IMR-90 (cell line): ENCODE data around the gene UBA3. TPM values are rescaled to one million over a fixed set of nuclear protein-coding genes. Genes with fewer than 3 reads are reported as not detected.

ENCODE experiments used
- ATAC-seq: fragments of 200-7000 bp; cut with Tn5 transposase; 2 replicates; pipeline ENCODE4 v1.9.1; 2020; ENCODE audit warnings: low read depth, mild to moderate bottlenecking, moderate library complexity
- BruUV-seq: library from RNA; stranded (reverse); fragments of 400-500 nt; replicated peaks from 2 replicates; lab custom pipeline; 2021; lab: Mats Ljungman, UMichigan
- CTCF ChIA-PET: fragments of 300-600 bp; formaldehyde crosslinking; extraction: SDS; loops from one replicate; lab custom pipeline; 2021; ENCODE audit warnings: antibody characterized with exemption; lab: Yijun Ruan, JAX
- POLR2A ChIA-PET: fragments of 300-600 bp; sonication (Branson Sonifier 250); formaldehyde crosslinking; loops from one replicate; lab custom pipeline; 2022; ENCODE audit warnings: antibody characterized with exemption; ENCODE audit not compliant: unreplicated experiment; lab: Charles Lee
- DNase-seq: peaks from one replicate; pipeline ENCODE4 v3.0.0; 2013
- H2AFZ ChIP-seq: replicated peaks from 2 replicates; pipeline ENCODE3; 2013; ENCODE audit warnings: low read length, mild to moderate bottlenecking; ENCODE audit not compliant: poor library complexity
- H2AK5ac ChIP-seq: 2 replicates; pipeline ENCODE4 v1.6.1; 2013; ENCODE audit warnings: low read depth, low read length, inconsistent platforms
- H2AK9ac ChIP-seq: replicated peaks from 2 replicates; pipeline ENCODE3; 2013; ENCODE audit warnings: mild to moderate bottlenecking, low read depth, low read length, moderate library complexity; ENCODE audit not compliant: poor library complexity
- H2BK120ac ChIP-seq: 2 replicates; pipeline ENCODE4 v1.6.1; 2013; ENCODE audit warnings: low read depth, low read length, inconsistent platforms
- H2BK15ac ChIP-seq: 3 replicates; pipeline ENCODE4 v1.6.1; 2013; ENCODE audit warnings: low read depth, low read length, inconsistent platforms
- H2BK20ac ChIP-seq: 2 replicates; pipeline ENCODE4 v1.6.1; 2013; ENCODE audit warnings: low read depth, mild to moderate bottlenecking, inconsistent platforms, low read length, moderate library complexity
- H2BK5ac ChIP-seq: 2 replicates; pipeline ENCODE4 v1.6.1; 2013; ENCODE audit warnings: mild to moderate bottlenecking, low read depth, low read length, inconsistent platforms; ENCODE audit not compliant: poor library complexity, severe bottlenecking
- H3K14ac ChIP-seq: replicated peaks from 2 replicates; pipeline ENCODE4 v1.6.1; 2013; ENCODE audit warnings: low read depth, low read length, inconsistent platforms
- H3K18ac ChIP-seq: 2 replicates; pipeline ENCODE4 v1.6.1; 2013; ENCODE audit warnings: low read depth, low read length, control low read depth
- H3K23ac ChIP-seq: 2 replicates; pipeline ENCODE4 v1.6.1; 2013; ENCODE audit warnings: low read depth, low read length, inconsistent platforms
- H3K27ac ChIP-seq: 2 replicates; pipeline ENCODE4 v1.5.1; 2013; ENCODE audit warnings: mild to moderate bottlenecking, control low read depth, low read length; ENCODE audit not compliant: insufficient read depth
- H3K27me3 ChIP-seq: 2 replicates; pipeline ENCODE4 v1.6.1; 2013; ENCODE audit warnings: low read length; ENCODE audit not compliant: control insufficient read depth, insufficient read depth
- H3K36me3 ChIP-seq: 2 replicates; pipeline ENCODE4 v1.6.1; 2013; ENCODE audit warnings: low read length, mixed read lengths; ENCODE audit not compliant: control insufficient read depth, insufficient read depth
- H3K4ac ChIP-seq: 2 replicates; pipeline ENCODE4 v1.6.1; 2013; ENCODE audit warnings: low read depth, low read length, inconsistent platforms
- H3K4me1 ChIP-seq: 2 replicates; pipeline ENCODE4 v1.6.1; 2013; ENCODE audit warnings: low read length, mixed read lengths; ENCODE audit not compliant: control insufficient read depth, insufficient read depth
- H3K4me2 ChIP-seq: 2 replicates; pipeline ENCODE4 v1.6.1; 2013; ENCODE audit warnings: low read depth, mild to moderate bottlenecking, control low read depth, low read length, moderate library complexity
- H3K4me3 ChIP-seq: 2 replicates; pipeline ENCODE4 v1.5.1; 2013; ENCODE audit warnings: low read depth, mild to moderate bottlenecking, control low read depth, low read length, moderate library complexity; ENCODE audit not compliant: insufficient read depth
- H3K56ac ChIP-seq: 2 replicates; pipeline ENCODE4 v1.6.1; 2013; ENCODE audit warnings: low read length, inconsistent platforms; ENCODE audit not compliant: insufficient read depth; ENCODE audit errors: extremely low read depth
- H3K79me1 ChIP-seq, 2 experiments: 2 replicates each; pipeline ENCODE4 v1.6.1; 2013; ENCODE audit warnings: low read length in 2 of 2, inconsistent platforms in 1 of 2, low read depth in 1 of 2
- H3K9ac ChIP-seq: 2 replicates; pipeline ENCODE4 v1.6.1; 2013; ENCODE audit warnings: low read depth, low read length, control low read depth
- H3K9me1 ChIP-seq: 2 replicates; pipeline ENCODE4 v1.6.1; 2013; ENCODE audit warnings: low read length, inconsistent platforms; ENCODE audit not compliant: insufficient read depth
- H3K9me3 ChIP-seq: 2 replicates; pipeline ENCODE4 v1.6.1; 2013; ENCODE audit warnings: low read length; ENCODE audit not compliant: control insufficient read depth, insufficient read depth
- H4K20me1 ChIP-seq: 2 replicates; pipeline ENCODE4 v1.6.1; 2013; ENCODE audit warnings: low read length, inconsistent platforms; ENCODE audit not compliant: insufficient read depth
- H4K5ac ChIP-seq: 2 replicates; pipeline ENCODE4 v1.6.1; 2013; ENCODE audit warnings: mild to moderate bottlenecking, low read depth, low read length, control low read depth
- H4K8ac ChIP-seq, 2 experiments: 2 replicates each; pipeline ENCODE4 v1.6.1; 2013; ENCODE audit warnings: low read depth in 2 of 2, low read length in 2 of 2, control low read depth in 1 of 2, inconsistent platforms in 1 of 2
- H4K91ac ChIP-seq: 2 replicates; pipeline ENCODE4 v1.6.1; 2013; ENCODE audit warnings: low read depth, low read length, inconsistent platforms; ENCODE audit not compliant: insufficient read depth
- BHLHE40 ChIP-seq: fragments of 150-350 bp; IDR thresholded peaks from 2 replicates; pipeline ENCODE4 v1.6.1; 2016; ENCODE audit warnings: mild to moderate bottlenecking, low read depth, low read length
- CEBPB ChIP-seq: IDR thresholded peaks from 2 replicates; pipeline ENCODE4 v1.6.1; 2012; ENCODE audit warnings: low read depth, low read length, improper control_type of control experiment
- CHD1 ChIP-seq: IDR thresholded peaks from 2 replicates; pipeline ENCODE4 v1.6.1; 2012; ENCODE audit warnings: low read depth, low read length, improper control_type of control experiment
- ELK1 ChIP-seq: fragments of 150-350 bp; IDR thresholded peaks from 2 replicates; pipeline ENCODE4 v1.6.1; 2016; ENCODE audit warnings: low read depth, mild to moderate bottlenecking, low read length, moderate library complexity, borderline replicate concordance
- FOS ChIP-seq: fragments of 150-350 bp; IDR thresholded peaks from 2 replicates; pipeline ENCODE4 v1.6.1; 2016; ENCODE audit warnings: low read depth, low read length
- MAFK ChIP-seq: IDR thresholded peaks from 2 replicates; pipeline ENCODE4 v1.6.1; 2012; ENCODE audit warnings: low read depth, low read length, improper control_type of control experiment
- MAZ ChIP-seq: IDR thresholded peaks from 2 replicates; pipeline ENCODE4 v1.6.1; 2012; ENCODE audit warnings: low read depth, mild to moderate bottlenecking, low read length, improper control_type of control experiment, moderate library complexity, borderline replicate concordance
- MXI1 ChIP-seq: IDR thresholded peaks from 2 replicates; pipeline ENCODE4 v1.6.1; 2012; ENCODE audit warnings: low read depth, mild to moderate bottlenecking, low read length, moderate library complexity, borderline replicate concordance
- NFE2L2 ChIP-seq: fragments of 150-350 bp; IDR thresholded peaks from 2 replicates; pipeline ENCODE4 v1.6.1; 2016; ENCODE audit warnings: low read depth, mild to moderate bottlenecking, low read length
- POLR2A ChIP-seq: IDR thresholded peaks from 2 replicates; pipeline ENCODE4 v1.6.1; 2012; ENCODE audit warnings: mild to moderate bottlenecking, low read depth, low read length
- RAD21 ChIP-seq: IDR thresholded peaks from 2 replicates; pipeline ENCODE4 v1.6.1; 2012; ENCODE audit warnings: low read length, improper control_type of control experiment
- RCOR1 ChIP-seq: IDR thresholded peaks from 2 replicates; pipeline ENCODE4 v1.6.1; 2012; ENCODE audit warnings: mild to moderate bottlenecking, low read length, improper control_type of control experiment; ENCODE audit not compliant: insufficient replicate concordance
- RFX5 ChIP-seq: IDR thresholded peaks from 2 replicates; pipeline ENCODE4 v1.8.0; 2012; ENCODE audit warnings: low read depth, mild to moderate bottlenecking, low read length, moderate library complexity
- SMC3 ChIP-seq: fragments of 150-350 bp; IDR thresholded peaks from 2 replicates; pipeline ENCODE4 v1.6.1; 2016; ENCODE audit warnings: low read depth, mild to moderate bottlenecking, antibody characterized with exemption, low read length, moderate library complexity
- WGBS, 2 experiments: methylation state at CpG; one replicate each; pipeline versions ENCODE4 v1.1.5 to v1.1.7; 2013; ENCODE audit warnings: missing lambda C conversion rate in 2 of 2; ENCODE audit not compliant: insufficient read length in 1 of 2; ENCODE audit errors: extremely low coverage in 2 of 2; 5-methylcytosine and 5-hydroxymethylcytosine counted together
- dilution Hi-C: fragments of 300-500 bp; cut with HindIII; formaldehyde crosslinking; loops from one replicate; pipeline ENCODE4 v1.14.3; 2018; ENCODE audit warnings: low sequenced_read_pairs; ENCODE audit not compliant: unreplicated experiment
- in situ Hi-C: fragments of 300-500 bp; cut with MboI; formaldehyde crosslinking; loops from 3 replicates; pipeline ENCODE4 v1.14.3; 2019; ENCODE audit warnings: low sequenced_read_pairs, inconsistent platforms, mixed read lengths
- intact Hi-C: fragments of 100-400 bp; cut with micrococcal nuclease; formaldehyde crosslinking; loops from 2 replicates; pipeline ENCODE4 v1.10.0; 2022
- polyA plus RNA-seq, 3 experiments: library from polyadenylated mRNA; depleted of rRNA; stranded (reverse); fragments of >200 nt; gene quantifications; 2 replicates each; pipeline ENCODE4 v1.2.3, GENCODE V29; 2012; ENCODE audit warnings: low replicate concordance in 1 of 3
- total RNA-seq: library from RNA; depleted of rRNA; stranded (reverse); fragments of >200 nt; gene quantifications from 2 replicates; pipeline ENCODE4 v1.2.3, GENCODE V29; 2012
- TF ChIP-seq, protein P1 (sequence below): fragments of 150-350 bp; IDR thresholded peaks from 2 replicates; pipeline ENCODE4 v1.6.1; 2017; ENCODE audit warnings: mild to moderate bottlenecking, antibody characterized with exemption, low read length, low read depth
- TF ChIP-seq, protein P2 (sequence below): conservative IDR thresholded peaks from 2 replicates; pipeline ENCODE4 v1.5.1; 2012; ENCODE audit warnings: mild to moderate bottlenecking, low read depth, low read length, improper control_type of control experiment

UBA3 gene
- total and polyA plus RNA-seq, 2 of the 4 experiments (the other 2 are of a cell fraction), result 51.8 to 64.3 TPM

DNA sequence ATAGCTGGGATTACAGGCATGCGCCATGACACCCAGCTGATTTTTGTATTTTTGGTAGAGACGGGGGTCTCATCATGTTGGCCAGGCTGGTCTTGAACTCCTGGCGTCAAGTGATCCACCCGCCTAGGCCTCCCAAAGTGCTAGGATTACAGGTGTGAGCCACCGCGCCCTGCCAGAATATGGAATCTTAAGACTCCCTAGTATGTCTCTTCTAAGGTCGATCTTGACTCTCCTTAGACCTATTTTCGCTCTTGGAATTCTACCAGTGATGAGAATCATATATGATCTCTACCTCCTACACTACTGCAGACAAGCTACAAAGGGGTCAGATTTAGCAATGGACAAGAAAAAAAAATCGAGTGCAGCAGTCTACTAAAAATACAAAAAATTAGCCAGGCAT, 47.4 kb downstream of the UBA3 start:
- Histone ChIP-seq H2AK9ac (no peak overlapping the region), H3K4ac (no peak overlapping the region), H3K14ac (no peak overlapping the region), H3K4me2 (no peak overlapping the region), H3K36me3 (peaks cover 33% of the 10 kb centered on the region), H3K18ac (no peak overlapping the region), H3K9ac (no peak overlapping the region), H4K91ac (no peak overlapping the region), H2BK120ac (no peak overlapping the region), H4K20me1 (no peaks in the 10 kb centered on the region; the same call in 1 of the 2 replicates), H3K9me3 (no peaks in the 10 kb centered on the region), H3K79me1 (peaks cover 6 to 10% of the 10 kb centered on the region in 2 experiments), H3K23ac (no peak overlapping the region), H3K27ac (no peak overlapping the region), H3K56ac (no peak overlapping the region), H2AK5ac (no peak overlapping the region), H3K9me1 (no peaks in the 10 kb centered on the region), H2BK5ac (no peak overlapping the region), H2BK20ac (no peak overlapping the region), H2AFZ (no peak overlapping the region), H3K4me1 (no peaks in the 10 kb centered on the region), H3K27me3 (no peaks in the 10 kb centered on the region), H2BK15ac (no peak overlapping the region), H3K4me3 (no peak overlapping the region), H4K8ac (no peak overlapping the region), H4K5ac (no peak overlapping the region)
- dilution Hi-C loops (no loop called here), intact Hi-C loops (loop anchor here (5.0 kb wide), 1 partner anchor 45 kb away; no protein-coding TSS in a partner anchor), in situ Hi-C loops (no loop called here)
- ChIA-PET CTCF (interaction anchor here (0.6 kb wide), 1 partner anchor 15 kb away, joined by 3 read pairs; no protein-coding TSS in a partner anchor), POLR2A (no interaction called here)
- BruUV-seq, result no TSS peak
- TF ChIP-seq MAFK, result no peak
- no peak for TF ChIP-seq MXI1
- TF ChIP-seq POLR2A, result no peak
- TF ChIP-seq SMC3, result no peak
- no peak for TF ChIP-seq ELK1
- no peak for TF ChIP-seq FOS
- no peak for TF ChIP-seq RCOR1
- no peak for TF ChIP-seq CHD1
- no peak for TF ChIP-seq RAD21
- no peak for TF ChIP-seq NFE2L2
- no peak for TF ChIP-seq CEBPB
- TF ChIP-seq, protein P1, sequence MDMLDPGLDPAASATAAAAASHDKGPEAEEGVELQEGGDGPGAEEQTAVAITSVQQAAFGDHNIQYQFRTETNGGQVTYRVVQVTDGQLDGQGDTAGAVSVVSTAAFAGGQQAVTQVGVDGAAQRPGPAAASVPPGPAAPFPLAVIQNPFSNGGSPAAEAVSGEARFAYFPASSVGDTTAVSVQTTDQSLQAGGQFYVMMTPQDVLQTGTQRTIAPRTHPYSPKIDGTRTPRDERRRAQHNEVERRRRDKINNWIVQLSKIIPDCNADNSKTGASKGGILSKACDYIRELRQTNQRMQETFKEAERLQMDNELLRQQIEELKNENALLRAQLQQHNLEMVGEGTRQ, result no peak
- no peak for TF ChIP-seq MAZ
- no peak for TF ChIP-seq BHLHE40
- TF ChIP-seq, protein P2, sequence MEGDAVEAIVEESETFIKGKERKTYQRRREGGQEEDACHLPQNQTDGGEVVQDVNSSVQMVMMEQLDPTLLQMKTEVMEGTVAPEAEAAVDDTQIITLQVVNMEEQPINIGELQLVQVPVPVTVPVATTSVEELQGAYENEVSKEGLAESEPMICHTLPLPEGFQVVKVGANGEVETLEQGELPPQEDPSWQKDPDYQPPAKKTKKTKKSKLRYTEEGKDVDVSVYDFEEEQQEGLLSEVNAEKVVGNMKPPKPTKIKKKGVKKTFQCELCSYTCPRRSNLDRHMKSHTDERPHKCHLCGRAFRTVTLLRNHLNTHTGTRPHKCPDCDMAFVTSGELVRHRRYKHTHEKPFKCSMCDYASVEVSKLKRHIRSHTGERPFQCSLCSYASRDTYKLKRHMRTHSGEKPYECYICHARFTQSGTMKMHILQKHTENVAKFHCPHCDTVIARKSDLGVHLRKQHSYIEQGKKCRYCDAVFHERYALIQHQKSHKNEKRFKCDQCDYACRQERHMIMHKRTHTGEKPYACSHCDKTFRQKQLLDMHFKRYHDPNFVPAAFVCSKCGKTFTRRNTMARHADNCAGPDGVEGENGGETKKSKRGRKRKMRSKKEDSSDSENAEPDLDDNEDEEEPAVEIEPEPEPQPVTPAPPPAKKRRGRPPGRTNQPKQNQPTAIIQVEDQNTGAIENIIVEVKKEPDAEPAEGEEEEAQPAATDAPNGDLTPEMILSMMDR, result no peak
- no peak for TF ChIP-seq RFX5
- ATAC-seq (no peak), DNase-seq (no peak)
- WGBS, 2 experiments, result 93% methylated on average over 3 of the region's 9 CpGs; no CpG with 5 or more reads in 1 of the 2 experiments
